ENCODE measurements around the gene ENTPD5. TPM values are rescaled to one million over a fixed set of nuclear protein-coding genes. Genes with fewer than 3 reads are reported as not detected.

Gene ENTPD5
- total RNA-seq, 1 experiment from 2014 or later = 6.8 TPM

DNA sequence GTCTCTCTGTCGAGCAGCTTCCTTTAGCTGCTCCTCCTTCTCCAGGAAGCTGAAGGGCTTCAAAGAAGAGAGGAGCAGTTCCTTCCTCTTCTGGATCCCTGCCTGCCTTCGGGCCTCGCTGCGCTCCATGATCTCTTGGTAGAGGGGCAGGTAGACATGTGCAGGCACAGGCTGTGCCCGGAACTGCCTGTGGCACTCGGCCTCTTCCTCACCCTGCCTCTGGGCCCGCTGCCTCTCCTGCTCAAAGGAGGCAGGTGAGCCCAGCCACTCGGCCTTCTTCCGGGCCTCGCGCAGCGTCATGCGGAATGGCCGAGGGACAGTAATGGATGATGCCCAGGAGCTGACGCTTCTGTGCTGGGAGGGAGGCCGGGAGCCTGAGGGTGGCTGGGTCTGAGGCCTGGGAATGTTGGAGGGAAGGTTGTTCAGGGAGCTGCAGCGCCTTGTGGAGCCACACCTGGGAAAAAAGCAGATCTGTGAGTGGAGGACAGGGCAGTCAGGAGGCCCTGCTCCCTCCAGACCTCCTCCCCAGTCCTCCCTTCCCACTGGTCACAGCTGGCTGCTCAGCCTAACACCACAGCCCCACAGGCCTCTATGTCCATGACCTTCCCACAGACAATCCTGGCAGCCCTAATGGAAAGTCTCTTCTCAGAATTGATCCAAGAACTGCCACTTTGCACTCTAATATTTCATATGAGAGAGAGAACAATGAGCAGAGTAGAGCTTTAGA lies 74.5 kb downstream of the ENTPD5 start:
- H3K27ac ChIP-seq (ENCODE audit: insufficient read length, low read depth, low read length) = no peak overlapping the region
- Mint-ChIP-seq H3K9me3 (no peaks in the 10 kb centered on the region), H3K36me3 (ENCODE audit: insufficient read depth in 1 of 3, low read depth in 3 of 3) (no peaks in the 10 kb centered on the region), H3K27me3 (ENCODE audit: low read depth) (peaks cover 14% of the 10 kb centered on the region), H3K4me3 (no peak overlapping the region), H3K4me1 (no peaks in the 10 kb centered on the region), H3K27ac (no peak overlapping the region)
- no peaks in the 10 kb centered on the region for H3K79me2 ChIP-seq (ENCODE audit: insufficient read depth, low read length)
- H3K9ac ChIP-seq (ENCODE audit: extremely low read depth, insufficient read length, low read length) = no peak overlapping the region
- H3T11ph ChIP-seq (ENCODE audit: low read length) = no peak overlapping the region
- H4K5ac ChIP-seq (ENCODE audit: insufficient read length, low read depth, low read length) = no peak overlapping the region
- H2BK20ac ChIP-seq (ENCODE audit: low read depth, low read length, poor library complexity, severe bottlenecking) = no peak overlapping the region
- H4K8ac ChIP-seq (replicated peaks; ENCODE audit: insufficient read length, low read depth, low read length) = no peak overlapping the region
- H2BK12ac ChIP-seq (ENCODE audit: insufficient read length, low read depth, low read length) = no peak overlapping the region
- no peak overlapping the region; the same call in 1 of the 2 replicates for H3K14ac ChIP-seq (ENCODE audit: insufficient read depth, low read length)
- H2AFZ ChIP-seq (ENCODE audit: low read length) = no peak overlapping the region
- H3K23ac ChIP-seq (ENCODE audit: insufficient read length, low read depth, low read length) = no peak overlapping the region
- H3K79me1 ChIP-seq (ENCODE audit: insufficient read depth, low read depth, low read length, poor library complexity, severe bottlenecking) = no peaks in the 10 kb centered on the region
- H3K9me3 ChIP-seq (ENCODE audit: control insufficient read depth, low read depth, low read length) = no peaks in the 10 kb centered on the region
- DNase-seq = no peak
- no peaks in the 10 kb centered on the region for H3K4me1 ChIP-seq (ENCODE audit: insufficient read depth, low read length)
- no peak overlapping the region for H3K4me2 ChIP-seq (ENCODE audit: insufficient read depth, insufficient read length, low read length)
- no peak overlapping the region for H3K56ac ChIP-seq (ENCODE audit: insufficient read length, low read depth, low read length)
- H2BK15ac ChIP-seq (ENCODE audit: low read depth, low read length) = no peak overlapping the region
- TF ChIP-seq, protein P1, sequence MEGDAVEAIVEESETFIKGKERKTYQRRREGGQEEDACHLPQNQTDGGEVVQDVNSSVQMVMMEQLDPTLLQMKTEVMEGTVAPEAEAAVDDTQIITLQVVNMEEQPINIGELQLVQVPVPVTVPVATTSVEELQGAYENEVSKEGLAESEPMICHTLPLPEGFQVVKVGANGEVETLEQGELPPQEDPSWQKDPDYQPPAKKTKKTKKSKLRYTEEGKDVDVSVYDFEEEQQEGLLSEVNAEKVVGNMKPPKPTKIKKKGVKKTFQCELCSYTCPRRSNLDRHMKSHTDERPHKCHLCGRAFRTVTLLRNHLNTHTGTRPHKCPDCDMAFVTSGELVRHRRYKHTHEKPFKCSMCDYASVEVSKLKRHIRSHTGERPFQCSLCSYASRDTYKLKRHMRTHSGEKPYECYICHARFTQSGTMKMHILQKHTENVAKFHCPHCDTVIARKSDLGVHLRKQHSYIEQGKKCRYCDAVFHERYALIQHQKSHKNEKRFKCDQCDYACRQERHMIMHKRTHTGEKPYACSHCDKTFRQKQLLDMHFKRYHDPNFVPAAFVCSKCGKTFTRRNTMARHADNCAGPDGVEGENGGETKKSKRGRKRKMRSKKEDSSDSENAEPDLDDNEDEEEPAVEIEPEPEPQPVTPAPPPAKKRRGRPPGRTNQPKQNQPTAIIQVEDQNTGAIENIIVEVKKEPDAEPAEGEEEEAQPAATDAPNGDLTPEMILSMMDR (conservative IDR thresholded peaks at IDR 0.05) = no peak
- H3K23me2 ChIP-seq (ENCODE audit: insufficient read length, low read depth, low read length, poor library complexity, severe bottlenecking) = no peaks in the 10 kb centered on the region
- no peaks in the 10 kb centered on the region for H4K20me1 ChIP-seq (ENCODE audit: control insufficient read depth, insufficient read depth, insufficient read length)
- no peaks in the 10 kb centered on the region for H3K27me3 ChIP-seq (ENCODE audit: insufficient read depth, low read length)
- WGBS (ENCODE audit: extremely low coverage, insufficient read length, low lambda C conversion rate) = no CpG with 5 or more reads among the region's 17 CpGs
- no peak overlapping the region for H3K4ac ChIP-seq (ENCODE audit: low read depth, low read length)
- no peak overlapping the region for H2AK5ac ChIP-seq (ENCODE audit: insufficient read length, low read length)
- H3K18ac ChIP-seq (ENCODE audit: insufficient read length, low read depth, low read length) = no peak overlapping the region
- H2BK5ac ChIP-seq (ENCODE audit: insufficient read length, low read length) = no peak overlapping the region
- H2BK120ac ChIP-seq (ENCODE audit: low read depth, low read length, poor library complexity, severe bottlenecking) = no peak overlapping the region
- no peak overlapping the region for H4K91ac ChIP-seq (ENCODE audit: insufficient read length, low read depth, low read length)
